AG04449 (cell line): ENCODE measurements around the gene G0S2.

Source experiments
- CTCF ChIA-PET: fragments of 350-600 bp; formaldehyde crosslinking; extraction: SDS; loops from one replicate; lab custom pipeline; 2021; ENCODE audit warnings: antibody characterized with exemption; lab: Yijun Ruan, JAX
- POLR2A ChIA-PET: fragments of 400-600, 350-600 bp; formaldehyde crosslinking; extraction: SDS; loops from one replicate; lab custom pipeline; 2020; ENCODE audit warnings: antibody characterized with exemption, inconsistent platforms; lab: Yijun Ruan, JAX
- DNase-seq: peaks from one replicate; pipeline ENCODE4 v3.0.0-alpha.2; 2010; ENCODE audit warnings: low read depth, low spot score
- H3K4me3 ChIP-seq: 2 replicates; pipeline ENCODE4 v1.5.1; 2011; ENCODE audit warnings: low read depth, mild to moderate bottlenecking, control low read depth, low read length
- CTCF ChIP-seq: IDR thresholded peaks from one replicate; pipeline ENCODE4 v1.5.1; 2011; ENCODE audit warnings: mild to moderate bottlenecking, moderate library complexity, low read length, control low read depth, inconsistent platforms; ENCODE audit not compliant: insufficient read depth; ENCODE audit errors: missing control alignments

G0S2 gene

DNA sequence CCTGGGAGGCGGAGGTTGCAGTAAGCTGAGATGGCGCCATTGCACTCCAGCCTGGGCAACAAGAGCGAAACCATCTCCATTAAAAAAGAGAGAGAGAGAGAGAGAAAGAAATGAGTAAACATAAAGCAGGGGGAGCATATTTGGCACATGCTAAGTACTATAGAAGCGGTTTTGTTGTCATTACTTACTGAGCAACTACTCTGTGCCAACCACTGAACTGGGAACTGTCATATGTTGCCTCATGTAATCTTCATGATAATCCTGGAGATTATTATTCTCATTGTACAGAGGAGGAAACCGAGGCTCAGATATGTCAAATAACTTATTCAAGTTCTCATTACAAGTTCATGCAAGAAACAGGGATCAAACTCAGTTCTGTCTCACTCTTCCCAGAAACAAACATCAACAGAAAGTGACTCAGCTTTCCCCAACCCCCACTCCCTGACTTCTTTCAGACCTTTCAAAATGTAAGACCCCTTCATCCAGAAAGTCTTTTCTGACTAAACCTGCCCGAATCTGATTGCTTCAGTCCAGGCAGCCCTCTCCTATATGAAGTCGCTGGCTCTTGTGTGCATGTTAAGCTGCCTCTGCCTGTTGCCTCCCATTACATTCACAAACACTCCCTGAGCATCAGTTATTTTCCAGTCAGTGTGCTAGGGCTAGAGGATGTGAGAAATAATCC lies 46.5 kb upstream of the G0S2 start:
- no peak for DNase-seq
- TF ChIP-seq CTCF = no peak
- H3K4me3 ChIP-seq = no peak overlapping the region
- POLR2A ChIA-PET = no interaction called here
- CTCF ChIA-PET = interaction anchor here (0.8 to 11.3 kb wide), 12 partner anchors 10 to 64 kb away, joined by 3 to 300 read pairs (median 12); partner anchors contain the start of gene CAMK1G

DNA sequence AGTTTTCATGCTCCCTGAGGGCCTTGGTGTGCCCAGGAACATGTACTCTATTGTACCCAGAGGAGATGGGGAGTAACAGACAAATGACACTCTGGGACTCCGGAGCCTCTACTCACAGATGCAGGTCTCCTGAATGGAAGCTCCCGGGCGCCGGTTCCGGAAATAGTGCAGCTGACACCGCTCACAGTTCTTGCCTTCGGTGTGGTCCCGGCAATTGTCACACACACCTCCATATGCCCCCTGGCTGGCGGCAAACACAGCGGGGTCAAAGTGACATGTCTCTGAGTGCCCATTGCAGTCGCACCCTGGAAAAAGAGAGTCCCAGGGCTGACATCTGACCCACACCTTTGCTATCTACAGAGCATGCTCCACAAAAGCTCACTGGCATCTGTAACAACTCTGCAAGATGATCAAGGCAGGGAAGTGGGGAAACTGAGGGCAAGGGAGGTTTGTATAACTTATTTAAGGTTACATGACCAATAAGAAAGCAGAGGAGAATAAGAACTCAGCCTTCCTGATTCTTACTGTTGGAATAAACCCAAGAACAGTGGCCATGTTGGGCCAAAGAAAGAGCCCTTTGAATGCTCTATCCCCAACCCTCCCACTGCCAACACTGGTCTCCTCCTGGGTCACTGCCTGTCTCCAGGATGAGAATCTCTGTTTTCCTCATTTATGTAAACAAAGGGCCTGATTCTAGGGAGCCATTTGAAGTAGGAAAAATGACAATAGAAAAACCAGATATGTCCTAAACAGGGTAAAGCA lies 45.4 kb upstream of the G0S2 start:
- no peak overlapping the region for H3K4me3 ChIP-seq
- CTCF ChIA-PET = interaction anchor here (0.8 to 11.3 kb wide), 14 partner anchors 7 to 63 kb away, joined by 3 to 300 read pairs (median 8); partner anchors contain the start of gene CAMK1G
- no peak for DNase-seq
- POLR2A ChIA-PET = no interaction called here
- no peak for TF ChIP-seq CTCF

- DNase-seq = no peak
- no peak overlapping the region for H3K4me3 ChIP-seq
- POLR2A ChIA-PET = no interaction called here
- TF ChIP-seq CTCF = no peak
- CTCF ChIA-PET = interaction anchor here (0.7 to 11.3 kb wide), 17 partner anchors 8 to 117 kb away, joined by 3 to 300 read pairs (median 6); partner anchors contain the start of genes CAMK1G and LAMB3
Observed at GRCh38 chr1:209630383-209631225, 44.6 kb upstream of the G0S2 start.

DNA sequence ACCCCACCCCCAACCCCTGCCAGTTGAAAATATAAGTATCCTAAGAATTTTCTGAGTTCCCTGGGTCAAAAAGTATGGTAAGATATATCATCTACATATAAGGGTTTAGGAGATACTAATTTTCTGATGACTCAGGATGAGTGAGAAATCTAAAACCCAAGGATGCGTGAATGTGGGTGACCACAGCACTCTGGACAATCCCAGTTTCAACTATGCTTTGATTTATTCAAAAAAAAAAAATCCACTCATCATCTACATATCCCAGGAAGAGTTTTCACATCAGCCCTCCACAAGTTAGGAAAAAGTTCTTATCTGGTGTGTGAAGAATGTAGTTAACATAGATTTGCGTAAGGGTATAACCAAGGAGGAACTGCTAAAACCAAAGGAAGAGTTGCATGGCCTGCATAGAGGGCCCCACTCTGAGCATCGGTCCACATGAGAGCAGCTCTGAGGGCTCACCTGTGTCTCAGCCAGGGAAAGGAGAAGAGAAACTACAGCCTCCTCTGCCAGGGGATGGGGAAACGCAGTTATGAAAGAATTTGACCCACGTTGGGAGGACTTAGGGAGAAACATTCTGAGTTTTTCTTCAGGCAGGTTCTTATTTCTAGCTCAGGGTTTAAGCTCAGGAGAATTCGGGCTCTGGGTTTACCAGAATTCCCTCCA lies 41.7 kb upstream of the G0S2 start:
- peak; percentile 38 for DNase-seq
- CTCF ChIA-PET = interaction anchor here (0.6 to 2.4 kb wide), 4 partner anchors 9 to 67 kb away, joined by 3 to 12 read pairs (median 4); partner anchors contain the start of gene CAMK1G
- POLR2A ChIA-PET = no interaction called here

More for the DNA sequence above, 41.7 kb upstream of the G0S2 start:
- no peak for TF ChIP-seq CTCF
- no peak overlapping the region for H3K4me3 ChIP-seq
